ENCODE measurements around the gene CCDC134.

CCDC134 gene

DNA sequence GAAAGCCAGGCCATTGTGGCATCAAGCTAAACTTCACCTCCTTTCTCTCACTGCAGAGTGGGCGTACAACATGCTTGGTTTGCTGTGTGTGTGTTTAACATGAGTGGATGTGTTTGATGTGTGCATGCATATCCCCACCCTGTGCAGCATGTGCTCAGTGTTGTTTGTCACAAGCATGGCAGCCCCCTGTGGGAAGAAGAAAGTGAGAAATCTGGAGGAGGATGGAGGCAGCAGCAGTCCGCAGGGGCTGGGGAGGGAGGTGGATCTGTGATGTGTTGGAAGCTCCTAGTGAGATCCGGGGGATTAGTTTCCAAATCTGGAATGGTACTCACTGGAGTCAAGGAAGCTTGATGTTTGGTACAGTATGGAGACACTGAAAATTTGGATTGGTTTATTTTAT is 24.1 kb upstream of the CCDC134 start:
- no peak for TF ChIP-seq EZH2 (IDR thresholded peaks at IDR 0.05; ENCODE audit: borderline replicate concordance, low read length)
- TF ChIP-seq, protein P1, sequence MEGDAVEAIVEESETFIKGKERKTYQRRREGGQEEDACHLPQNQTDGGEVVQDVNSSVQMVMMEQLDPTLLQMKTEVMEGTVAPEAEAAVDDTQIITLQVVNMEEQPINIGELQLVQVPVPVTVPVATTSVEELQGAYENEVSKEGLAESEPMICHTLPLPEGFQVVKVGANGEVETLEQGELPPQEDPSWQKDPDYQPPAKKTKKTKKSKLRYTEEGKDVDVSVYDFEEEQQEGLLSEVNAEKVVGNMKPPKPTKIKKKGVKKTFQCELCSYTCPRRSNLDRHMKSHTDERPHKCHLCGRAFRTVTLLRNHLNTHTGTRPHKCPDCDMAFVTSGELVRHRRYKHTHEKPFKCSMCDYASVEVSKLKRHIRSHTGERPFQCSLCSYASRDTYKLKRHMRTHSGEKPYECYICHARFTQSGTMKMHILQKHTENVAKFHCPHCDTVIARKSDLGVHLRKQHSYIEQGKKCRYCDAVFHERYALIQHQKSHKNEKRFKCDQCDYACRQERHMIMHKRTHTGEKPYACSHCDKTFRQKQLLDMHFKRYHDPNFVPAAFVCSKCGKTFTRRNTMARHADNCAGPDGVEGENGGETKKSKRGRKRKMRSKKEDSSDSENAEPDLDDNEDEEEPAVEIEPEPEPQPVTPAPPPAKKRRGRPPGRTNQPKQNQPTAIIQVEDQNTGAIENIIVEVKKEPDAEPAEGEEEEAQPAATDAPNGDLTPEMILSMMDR (IDR thresholded peaks at IDR 0.05; ENCODE audit: low read length), result no peak
- H3K4me1 ChIP-seq (ENCODE audit: insufficient read depth, low read length, severe bottlenecking), result peaks cover 6% of the 10 kb centered on the region
- H3K9me3 ChIP-seq (ENCODE audit: low read length), result no peaks in the 10 kb centered on the region
- no peaks in the 10 kb centered on the region for H4K20me1 ChIP-seq (ENCODE audit: insufficient read depth, low read length)
- H3K27me3 ChIP-seq (ENCODE audit: insufficient read depth, low read length), result no peaks in the 10 kb centered on the region; the same call in 1 of the 2 replicates
- no peaks in the 10 kb centered on the region for H3F3A ChIP-seq (ENCODE audit: insufficient read depth, low read length)
- no peak overlapping the region for H3K27ac ChIP-seq (ENCODE audit: low read depth, low read length, poor library complexity, severe bottlenecking)
- H3K4me2 ChIP-seq (ENCODE audit: low read length), result no peak overlapping the region
- H3K4me3 ChIP-seq (ENCODE audit: low read depth, low read length, poor library complexity, severe bottlenecking), result no peak overlapping the region
- H3K9ac ChIP-seq (ENCODE audit: low read length), result no peak overlapping the region
- no peaks in the 10 kb centered on the region for H3K79me2 ChIP-seq (ENCODE audit: insufficient read depth, low read length)
- H3K9me2 ChIP-seq (ENCODE audit: low read depth, low read length), result no peaks in the 10 kb centered on the region
- no peaks in the 10 kb centered on the region for H3K36me3 ChIP-seq (ENCODE audit: insufficient read depth, low read length)
- H2AFZ ChIP-seq (ENCODE audit: low read length), result no peak overlapping the region

DNA sequence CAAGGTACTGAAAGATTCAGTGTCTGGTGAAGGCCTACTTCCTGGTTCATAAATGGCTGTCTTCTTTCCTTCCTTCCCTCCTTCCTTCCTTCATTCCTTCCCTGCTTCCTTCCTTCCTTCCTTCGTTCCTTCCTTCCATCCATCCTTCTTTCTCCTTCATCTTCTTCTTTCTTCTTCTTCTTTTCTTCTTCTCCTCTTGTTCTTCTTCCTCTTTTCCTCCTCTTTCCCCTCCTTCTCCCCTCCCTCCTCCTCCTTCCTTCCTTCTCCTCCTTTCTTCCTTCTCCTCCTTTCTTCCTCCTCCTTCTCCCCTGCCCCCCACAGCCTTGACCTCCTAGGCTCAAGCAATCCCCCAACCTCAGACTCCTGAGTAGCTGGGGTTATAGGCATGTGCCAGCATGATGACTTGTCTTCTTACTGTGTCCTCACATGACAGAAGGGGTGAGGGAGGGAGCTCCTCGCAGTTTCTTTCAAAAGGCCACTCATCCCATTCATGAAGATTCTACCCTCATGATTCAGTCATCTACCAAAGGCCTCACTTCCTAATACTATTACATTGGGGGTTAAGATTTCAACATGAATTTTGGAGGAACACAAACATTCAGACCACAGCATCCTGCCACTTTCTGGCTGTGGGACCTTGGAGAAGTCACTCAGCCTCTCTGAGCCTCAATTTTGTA is 22.6 kb upstream of the CCDC134 start:
- Histone ChIP-seq H3K27me3 (ENCODE audit: insufficient read depth, low read length) (no peaks in the 10 kb centered on the region; the same call in 1 of the 2 replicates), H3K4me3 (ENCODE audit: low read depth, low read length, poor library complexity, severe bottlenecking) (no peak overlapping the region), H3K4me1 (ENCODE audit: insufficient read depth, low read length, severe bottlenecking) (peaks cover 7% of the 10 kb centered on the region), H3K36me3 (ENCODE audit: insufficient read depth, low read length) (no peaks in the 10 kb centered on the region), H3K9me3 (ENCODE audit: low read length) (no peaks in the 10 kb centered on the region), H4K20me1 (ENCODE audit: insufficient read depth, low read length) (no peaks in the 10 kb centered on the region), H3K4me2 (ENCODE audit: low read length) (no peak overlapping the region), H3K9ac (ENCODE audit: low read length) (no peak overlapping the region), H3K9me2 (ENCODE audit: low read depth, low read length) (no peaks in the 10 kb centered on the region), H3K27ac (ENCODE audit: low read depth, low read length, poor library complexity, severe bottlenecking) (no peak overlapping the region), H3F3A (ENCODE audit: insufficient read depth, low read length) (no peaks in the 10 kb centered on the region), H3K79me2 (ENCODE audit: insufficient read depth, low read length) (no peaks in the 10 kb centered on the region), H2AFZ (ENCODE audit: low read length) (no peak overlapping the region)
- TF ChIP-seq, protein P1 (IDR thresholded peaks at IDR 0.05; ENCODE audit: low read length), result no peak
- no peak for TF ChIP-seq EZH2 (IDR thresholded peaks at IDR 0.05; ENCODE audit: borderline replicate concordance, low read length)

DNA sequence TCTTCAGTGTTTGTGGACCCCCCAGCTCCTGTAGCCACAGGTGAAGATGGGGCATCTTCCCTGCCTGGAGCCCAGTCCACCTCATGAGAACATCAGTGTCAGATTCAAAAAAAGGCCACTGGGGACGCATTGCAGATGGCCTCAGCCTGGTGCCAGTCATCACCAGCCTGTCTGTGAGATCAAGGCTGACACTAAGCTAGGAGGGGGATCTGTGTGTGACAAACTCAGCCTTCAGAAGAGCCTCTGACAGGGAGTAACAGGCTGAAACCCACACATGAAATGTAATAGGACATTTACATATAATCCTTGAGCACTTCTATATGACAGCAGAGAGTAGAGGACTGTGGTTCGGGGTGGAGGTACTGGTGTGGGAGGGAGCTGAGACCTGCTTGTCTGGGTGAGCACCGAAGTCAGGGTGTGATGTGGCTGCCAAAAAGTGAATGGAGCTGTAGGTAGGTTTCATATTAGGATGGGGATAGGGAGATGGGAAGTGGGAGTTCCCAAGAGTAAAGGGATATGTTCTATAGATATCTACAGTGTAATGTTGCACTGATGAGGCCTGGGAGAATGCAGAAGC is 20.5 kb upstream of the CCDC134 start:
- Histone ChIP-seq H3K27ac (ENCODE audit: low read depth, low read length, poor library complexity, severe bottlenecking) (no peak overlapping the region), H3K27me3 (ENCODE audit: insufficient read depth, low read length) (no peaks in the 10 kb centered on the region), H3K36me3 (ENCODE audit: insufficient read depth, low read length) (no peaks in the 10 kb centered on the region), H4K20me1 (ENCODE audit: insufficient read depth, low read length) (no peaks in the 10 kb centered on the region), H3K4me1 (ENCODE audit: insufficient read depth, low read length, severe bottlenecking) (peaks cover 7% of the 10 kb centered on the region), H2AFZ (ENCODE audit: low read length) (no peak overlapping the region), H3K9me3 (ENCODE audit: low read length) (no peaks in the 10 kb centered on the region), H3K4me3 (ENCODE audit: low read depth, low read length, poor library complexity, severe bottlenecking) (no peak overlapping the region), H3K79me2 (ENCODE audit: insufficient read depth, low read length) (no peaks in the 10 kb centered on the region), H3K9ac (ENCODE audit: low read length) (no peak overlapping the region), H3F3A (ENCODE audit: insufficient read depth, low read length) (no peaks in the 10 kb centered on the region), H3K9me2 (ENCODE audit: low read depth, low read length) (no peaks in the 10 kb centered on the region), H3K4me2 (ENCODE audit: low read length) (no peak overlapping the region)
- no peak for TF ChIP-seq EZH2 (IDR thresholded peaks at IDR 0.05; ENCODE audit: borderline replicate concordance, low read length)
- TF ChIP-seq, protein P1 (IDR thresholded peaks at IDR 0.05; ENCODE audit: low read length), result no peak
